Activated naive CD8-positive, alpha-beta T cell treated with anti-CD3 and anti-CD28 coated beads for 36 hours (primary cell): Measurements from ENCODE around the gene KIAA1671. TPM values are rescaled to one million over a fixed set of nuclear protein-coding genes. Genes with fewer than 3 reads are reported as not detected.
A peak's percentile ranks its signal among the peaks of the same experiment; 100 is the strongest.

Experiments used
- DNase-seq: peaks from one replicate; pipeline ENCODE4 v3.0.0; 2021
- H3K27ac Mint-ChIP-seq: one replicate; pipeline ENCODE4 v1.8.0; 2022; ENCODE audit warnings: mild to moderate bottlenecking, moderate library complexity, mixed read lengths
- H3K27me3 Mint-ChIP-seq: one replicate; pipeline ENCODE4 v1.8.0; 2022; ENCODE audit warnings: mild to moderate bottlenecking, mixed read lengths
- H3K36me3 Mint-ChIP-seq: one replicate; pipeline ENCODE4 v1.8.0; 2021; ENCODE audit warnings: mild to moderate bottlenecking, mixed read lengths
- H3K4me1 Mint-ChIP-seq: one replicate; pipeline ENCODE4 v1.8.0; 2021; ENCODE audit warnings: mixed read lengths
- H3K4me3 Mint-ChIP-seq: one replicate; pipeline ENCODE4 v1.8.0; 2022; ENCODE audit warnings: mild to moderate bottlenecking, moderate library complexity, mixed read lengths
- H3K9me3 Mint-ChIP-seq: one replicate; pipeline ENCODE4 v1.8.0; 2022; ENCODE audit warnings: mixed read lengths
- total RNA-seq, 2 experiments: library from RNA; stranded (reverse); gene quantifications; one replicate each; pipeline ENCODE4 v1.2.3, GENCODE V29; 2021

The KIAA1671 gene
- total RNA-seq, 2 experiments from 2014 or later, result 11.0 to 11.3 TPM

DNA sequence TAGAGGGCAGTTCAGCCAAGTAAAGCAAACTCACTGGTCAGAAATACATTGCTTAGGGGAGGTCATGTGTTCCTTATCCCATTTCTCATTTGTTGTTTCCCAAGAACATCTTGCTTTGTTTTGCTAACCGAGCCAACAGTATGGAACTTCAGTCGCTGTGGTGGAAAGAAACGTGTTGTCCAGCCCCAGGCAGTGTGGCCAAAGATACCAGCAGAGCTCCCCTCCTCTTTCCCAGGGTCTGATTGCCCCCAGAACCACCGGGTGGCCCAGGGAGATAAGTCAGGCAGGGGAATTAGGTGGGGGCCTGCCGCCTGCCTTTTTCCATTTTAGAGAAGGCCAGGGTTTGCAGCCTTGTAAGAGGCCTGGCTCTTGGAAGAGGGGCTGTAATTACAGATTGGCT is 148.4 kb downstream of the KIAA1671 start:
- H3K4me1 Mint-ChIP-seq, result no peaks in the 10 kb centered on the region
- no peak for DNase-seq
- no peaks in the 10 kb centered on the region for H3K27me3 Mint-ChIP-seq
- H3K36me3 Mint-ChIP-seq, result peaks cover 1% of the 10 kb centered on the region
- H3K27ac Mint-ChIP-seq, result no peak overlapping the region
- no peaks in the 10 kb centered on the region for H3K9me3 Mint-ChIP-seq
- H3K4me3 Mint-ChIP-seq, result no peak overlapping the region

DNA sequence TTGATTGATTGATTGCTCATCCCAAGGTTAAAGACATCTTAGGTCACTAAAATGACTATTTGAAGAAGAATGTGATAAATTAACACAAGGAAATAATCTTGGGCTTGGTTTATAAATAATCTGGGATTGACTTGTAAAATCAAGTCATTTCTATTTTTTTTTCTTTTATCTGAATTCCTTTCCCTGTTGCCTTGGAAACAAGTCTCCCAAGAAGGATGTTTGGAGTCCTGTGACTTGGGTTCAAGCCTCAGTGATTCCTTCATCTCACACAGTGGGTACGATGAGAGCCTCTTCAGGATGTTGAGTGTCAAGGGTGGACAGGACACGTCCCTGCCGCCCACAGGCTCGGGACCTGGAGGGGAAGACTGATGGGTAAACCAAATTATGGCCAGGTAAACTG is 149.0 kb downstream of the KIAA1671 start:
- no peak overlapping the region for H3K27ac Mint-ChIP-seq
- DNase-seq, result no peak
- H3K4me3 Mint-ChIP-seq, result no peak overlapping the region
- no peaks in the 10 kb centered on the region for H3K9me3 Mint-ChIP-seq
- no peaks in the 10 kb centered on the region for H3K27me3 Mint-ChIP-seq
- H3K36me3 Mint-ChIP-seq, result peaks cover 1% of the 10 kb centered on the region
- H3K4me1 Mint-ChIP-seq, result no peaks in the 10 kb centered on the region

DNA sequence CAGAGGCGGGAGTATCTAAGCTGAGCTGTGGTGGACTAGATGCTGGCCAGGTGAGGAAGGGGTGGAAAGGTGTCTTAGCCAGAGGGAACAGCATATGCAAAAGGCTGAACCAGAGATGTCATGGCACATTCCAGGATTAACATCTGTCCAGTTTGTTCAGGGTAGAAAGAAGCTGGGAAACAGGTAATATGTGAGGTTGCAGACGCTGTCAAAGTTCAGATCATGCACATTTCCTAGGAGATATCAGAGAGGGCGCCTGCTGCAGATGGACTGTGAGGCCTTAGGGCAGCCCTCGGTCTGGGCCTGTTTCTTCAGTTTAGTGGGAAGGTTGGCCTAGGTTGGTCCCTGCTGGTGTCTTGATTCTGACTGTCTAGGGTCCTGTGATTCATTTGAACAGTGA is 149.5 kb downstream of the KIAA1671 start:
- DNase-seq, result no peak
- Mint-ChIP-seq H3K36me3 (peaks cover 1% of the 10 kb centered on the region), H3K27ac (no peak overlapping the region), H3K4me3 (no peak overlapping the region), H3K27me3 (no peaks in the 10 kb centered on the region), H3K9me3 (no peaks in the 10 kb centered on the region), H3K4me1 (no peaks in the 10 kb centered on the region)

DNA sequence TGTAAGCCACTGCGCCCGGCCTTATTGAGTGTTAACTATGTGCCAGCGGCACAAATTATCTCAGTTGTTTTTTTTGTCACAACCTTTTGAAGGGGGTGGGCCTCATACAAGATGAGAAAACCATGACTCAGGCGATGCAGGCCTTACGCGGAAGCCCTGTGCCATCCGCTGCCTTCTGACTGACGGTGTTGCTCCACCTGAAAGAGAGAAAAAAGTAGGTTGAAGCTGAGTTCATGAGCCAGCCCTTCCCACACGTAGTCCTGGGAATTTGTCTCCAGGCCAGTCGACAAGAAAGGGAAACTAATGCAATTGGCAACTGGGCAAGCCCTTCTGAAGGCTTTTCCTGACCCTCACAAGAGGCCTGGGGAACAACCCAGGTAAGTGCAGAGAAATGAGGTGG is 150.2 kb downstream of the KIAA1671 start:
- H3K27ac Mint-ChIP-seq, result no peak overlapping the region
- no peaks in the 10 kb centered on the region for H3K27me3 Mint-ChIP-seq
- no peaks in the 10 kb centered on the region for H3K9me3 Mint-ChIP-seq
- no peak overlapping the region for H3K4me3 Mint-ChIP-seq
- H3K36me3 Mint-ChIP-seq, result peaks cover 1% of the 10 kb centered on the region
- H3K4me1 Mint-ChIP-seq, result no peaks in the 10 kb centered on the region
- no peak for DNase-seq

DNA sequence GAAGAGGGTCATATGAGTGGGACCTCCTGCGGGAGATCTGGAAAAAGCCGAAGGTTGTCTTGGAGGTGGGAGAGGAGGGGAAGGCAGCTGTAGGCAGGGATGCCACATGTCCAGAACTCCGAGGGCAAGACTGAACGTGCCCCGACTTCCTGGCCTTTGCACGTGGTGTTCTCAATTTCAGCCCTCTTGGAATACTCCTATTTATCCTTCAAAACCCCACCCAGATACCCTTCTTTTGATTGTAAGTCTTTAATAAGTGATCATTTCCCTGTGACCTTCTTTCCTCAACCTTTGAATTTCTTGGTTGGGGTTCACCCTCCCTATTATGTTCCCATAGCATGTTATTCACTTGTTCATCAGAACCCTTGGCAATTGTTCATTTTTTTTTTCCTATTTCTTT is 151.9 kb downstream of the KIAA1671 start:
- H3K4me3 Mint-ChIP-seq, result no peak overlapping the region

DNA sequence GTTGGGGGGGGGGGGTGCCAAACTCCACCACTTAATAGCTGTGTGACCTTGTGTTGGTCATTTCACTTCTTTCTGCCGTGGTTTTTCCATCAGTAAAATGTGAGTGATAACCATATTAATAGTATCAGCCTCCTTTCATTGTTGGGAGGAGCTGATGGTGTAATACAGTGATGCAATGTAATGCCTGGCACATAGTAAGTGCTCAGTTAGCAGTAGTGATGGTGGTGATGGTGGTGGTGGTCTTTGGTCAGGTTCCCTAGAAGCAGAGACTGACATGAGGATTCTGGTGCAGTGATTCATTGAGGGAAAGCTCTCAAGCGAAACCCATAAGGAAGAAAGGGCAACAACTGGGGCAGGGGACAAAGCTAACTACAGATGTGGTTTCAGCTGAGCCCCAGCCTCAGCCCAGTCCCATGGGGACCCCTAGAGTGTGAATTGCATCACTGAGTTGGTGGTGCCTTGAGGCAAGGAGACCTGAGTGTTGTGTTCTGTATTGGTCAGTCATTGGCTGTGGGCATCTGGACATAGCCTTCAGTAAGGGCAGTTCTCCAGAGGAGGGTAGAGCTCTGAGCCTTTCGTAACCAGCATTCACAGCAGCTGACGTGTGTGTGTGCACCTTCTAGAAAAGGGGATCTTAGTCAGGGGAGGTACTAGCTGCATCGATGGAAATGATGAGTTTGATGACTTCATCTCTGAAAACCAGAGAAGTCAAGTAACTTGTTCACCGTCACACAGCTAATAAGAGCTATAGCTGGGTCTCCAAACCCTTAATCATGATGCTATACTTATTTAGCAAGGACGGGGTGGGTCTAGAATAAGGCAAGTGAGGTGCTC is 153.5 kb downstream of the KIAA1671 start:
- H3K4me3 Mint-ChIP-seq, result no peak overlapping the region
- H3K27me3 Mint-ChIP-seq, result no peaks in the 10 kb centered on the region
- no peak for DNase-seq
- no peak overlapping the region for H3K27ac Mint-ChIP-seq
- peaks cover 3% of the 10 kb centered on the region for H3K4me1 Mint-ChIP-seq
- no peaks in the 10 kb centered on the region for H3K9me3 Mint-ChIP-seq
- peaks cover 1% of the 10 kb centered on the region for H3K36me3 Mint-ChIP-seq

More for the DNA sequence above, 151.9 kb downstream of the KIAA1671 start:
- Mint-ChIP-seq H3K36me3 (peaks cover 1% of the 10 kb centered on the region), H3K9me3 (no peaks in the 10 kb centered on the region), H3K4me1 (no peaks in the 10 kb centered on the region), H3K27ac (no peak overlapping the region), H3K27me3 (no peaks in the 10 kb centered on the region)
- DNase-seq, result no peak

DNA sequence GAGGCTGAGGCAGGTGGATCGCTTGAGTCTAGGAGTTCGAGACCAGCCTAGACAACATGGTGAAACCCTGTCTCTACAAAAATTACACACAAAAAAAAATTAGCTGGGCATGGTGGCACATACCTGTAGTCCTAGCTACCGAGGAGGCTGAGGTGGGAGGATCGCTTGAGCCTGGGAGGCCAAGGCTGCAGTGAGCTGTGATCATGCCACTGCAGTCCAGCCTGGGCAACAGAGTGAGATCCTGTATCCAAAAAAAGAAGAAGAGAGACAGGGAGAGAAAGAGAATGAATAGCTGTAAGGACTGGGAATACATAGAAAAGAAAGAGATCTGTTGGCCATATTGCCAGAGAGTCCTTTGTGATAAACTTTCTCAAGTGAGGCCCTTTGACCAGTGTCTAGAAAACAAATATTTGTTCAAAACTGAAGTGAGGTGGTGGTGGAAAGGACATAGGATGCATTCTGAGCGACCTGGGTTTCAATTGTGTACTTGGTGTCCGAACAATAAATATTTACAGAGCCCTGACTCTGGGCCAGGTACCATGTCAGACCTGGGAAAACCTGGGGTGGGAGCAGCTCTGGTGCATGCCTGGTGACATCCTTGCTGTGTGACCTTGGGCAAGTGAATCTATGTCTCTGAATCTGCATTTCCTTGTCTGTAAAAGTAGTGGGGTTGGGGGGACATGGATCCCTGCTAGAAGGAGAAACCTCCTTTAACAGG is 157.5 kb downstream of the KIAA1671 start:
- Mint-ChIP-seq H3K4me1 (peaks cover 16% of the 10 kb centered on the region), H3K36me3 (no peaks in the 10 kb centered on the region), H3K9me3 (no peaks in the 10 kb centered on the region), H3K27me3 (no peaks in the 10 kb centered on the region), H3K4me3 (peak overlapping the region; percentile 75), H3K27ac (no peak overlapping the region)
- no peak for DNase-seq

DNA sequence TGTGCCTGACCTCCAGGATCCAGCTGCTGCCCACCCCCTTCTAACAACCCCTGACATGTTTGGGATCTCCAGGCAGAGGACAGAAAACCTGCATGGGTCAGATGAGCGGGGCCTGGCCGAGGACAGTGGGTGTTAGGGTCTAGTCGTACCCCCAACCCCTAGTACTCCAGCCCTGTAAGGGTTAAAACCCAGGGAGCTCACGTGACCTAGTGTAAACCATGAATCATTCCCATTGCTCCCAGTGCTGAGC is 158.0 kb downstream of the KIAA1671 start:
- DNase-seq, result no peak
- no peaks in the 10 kb centered on the region for H3K36me3 Mint-ChIP-seq
- H3K27ac Mint-ChIP-seq, result peak overlapping the region; percentile 55
- no peaks in the 10 kb centered on the region for H3K9me3 Mint-ChIP-seq
- H3K27me3 Mint-ChIP-seq, result no peaks in the 10 kb centered on the region
- H3K4me1 Mint-ChIP-seq, result peaks cover 16% of the 10 kb centered on the region
- peak overlapping the region; percentile 75 for H3K4me3 Mint-ChIP-seq

DNA sequence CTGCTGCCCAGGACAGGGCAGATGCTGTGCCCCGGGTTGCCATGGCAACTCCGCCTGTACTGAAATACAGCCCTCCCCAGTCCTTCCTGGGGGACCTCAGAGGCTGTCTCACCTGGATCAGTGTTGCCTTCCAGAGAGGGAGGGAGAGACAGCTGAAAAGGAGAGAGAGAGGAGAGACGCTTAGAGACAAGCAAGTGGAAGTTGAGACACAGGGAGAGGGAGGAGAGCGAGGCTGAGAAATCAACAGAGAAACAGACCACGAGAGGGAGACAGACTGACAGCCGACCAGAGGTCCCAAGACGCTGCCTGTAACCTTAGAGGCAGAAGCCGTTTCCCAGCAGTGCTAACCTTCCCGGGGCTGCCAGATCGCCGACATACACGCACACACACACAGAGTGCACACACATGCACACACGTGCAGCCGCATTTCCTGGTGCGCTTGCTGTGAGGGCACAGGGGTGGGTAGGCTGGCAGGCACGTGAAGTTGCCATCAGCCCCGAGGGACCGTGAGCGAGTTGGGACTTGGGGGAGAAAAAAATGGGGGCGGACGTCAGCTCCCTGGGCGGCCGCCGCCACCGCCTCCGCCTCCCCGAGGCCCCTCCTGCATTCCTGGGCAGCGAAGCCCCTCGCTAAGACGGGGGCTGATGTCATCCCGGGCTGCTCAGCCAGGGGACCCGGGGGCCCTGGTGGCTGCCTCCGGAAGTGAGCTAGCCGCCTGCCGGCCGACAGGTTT is 158.5 kb downstream of the KIAA1671 start:
- H3K27ac Mint-ChIP-seq, result peak overlapping the region; percentile 55
- no peaks in the 10 kb centered on the region for H3K27me3 Mint-ChIP-seq
- H3K4me3 Mint-ChIP-seq, result peak overlapping the region; percentile 75
- no peaks in the 10 kb centered on the region for H3K36me3 Mint-ChIP-seq
- DNase-seq, result peak; percentile 56
- H3K9me3 Mint-ChIP-seq, result no peaks in the 10 kb centered on the region
- H3K4me1 Mint-ChIP-seq, result peaks cover 16% of the 10 kb centered on the region

DNA sequence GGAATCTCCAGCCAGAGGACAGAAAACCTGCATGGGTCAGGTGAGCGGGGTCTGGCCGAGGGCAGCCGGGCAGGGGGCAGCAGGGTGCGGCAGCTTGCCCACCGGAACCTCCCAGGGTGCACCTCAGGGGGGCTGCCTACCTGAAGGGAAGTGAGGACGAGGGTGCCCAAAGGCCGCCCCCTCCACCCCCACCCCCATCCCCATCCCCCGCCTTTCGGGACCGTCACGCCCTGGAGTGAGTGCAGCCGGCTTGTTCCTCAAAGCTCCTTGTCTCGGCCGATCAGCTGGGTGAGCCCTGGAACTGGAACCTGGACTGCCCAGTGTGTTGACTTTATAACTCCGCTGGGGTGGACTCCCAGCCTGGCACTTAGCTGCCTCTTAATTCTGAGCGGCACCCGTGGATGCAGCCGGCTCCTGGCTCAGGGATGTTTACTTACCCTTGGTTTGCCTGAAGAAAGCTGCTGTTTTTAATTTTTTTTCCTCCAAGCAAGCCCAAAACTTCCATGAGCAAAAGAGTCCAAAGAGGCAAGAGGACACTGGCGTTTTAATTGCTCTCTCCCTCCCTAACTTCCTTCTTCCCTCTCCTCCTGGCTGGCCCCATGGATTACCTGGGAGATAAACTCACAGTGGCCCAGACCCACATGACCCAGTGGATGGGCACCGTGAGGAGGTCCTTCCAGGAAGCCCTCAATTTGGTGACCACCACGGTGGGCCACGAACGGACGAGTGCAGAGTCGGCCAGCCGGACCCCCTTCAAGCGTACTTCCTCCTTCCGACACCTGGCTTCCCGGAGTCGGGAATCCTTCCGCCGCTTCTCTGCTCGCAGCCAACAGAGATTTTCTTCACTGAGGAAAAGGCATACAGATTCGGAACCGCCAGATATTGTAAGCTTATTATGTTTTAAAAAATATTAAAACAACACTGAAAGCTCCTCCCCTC is 159.3 kb downstream of the KIAA1671 start:
- peak overlapping the region; percentile 77 for H3K4me3 Mint-ChIP-seq
- peak; percentile 4 for DNase-seq
- H3K27me3 Mint-ChIP-seq, result no peaks in the 10 kb centered on the region
- H3K27ac Mint-ChIP-seq, result peak overlapping the region; percentile 56
- H3K9me3 Mint-ChIP-seq, result no peaks in the 10 kb centered on the region
- H3K4me1 Mint-ChIP-seq, result peaks cover 16% of the 10 kb centered on the region
- no peaks in the 10 kb centered on the region for H3K36me3 Mint-ChIP-seq

DNA sequence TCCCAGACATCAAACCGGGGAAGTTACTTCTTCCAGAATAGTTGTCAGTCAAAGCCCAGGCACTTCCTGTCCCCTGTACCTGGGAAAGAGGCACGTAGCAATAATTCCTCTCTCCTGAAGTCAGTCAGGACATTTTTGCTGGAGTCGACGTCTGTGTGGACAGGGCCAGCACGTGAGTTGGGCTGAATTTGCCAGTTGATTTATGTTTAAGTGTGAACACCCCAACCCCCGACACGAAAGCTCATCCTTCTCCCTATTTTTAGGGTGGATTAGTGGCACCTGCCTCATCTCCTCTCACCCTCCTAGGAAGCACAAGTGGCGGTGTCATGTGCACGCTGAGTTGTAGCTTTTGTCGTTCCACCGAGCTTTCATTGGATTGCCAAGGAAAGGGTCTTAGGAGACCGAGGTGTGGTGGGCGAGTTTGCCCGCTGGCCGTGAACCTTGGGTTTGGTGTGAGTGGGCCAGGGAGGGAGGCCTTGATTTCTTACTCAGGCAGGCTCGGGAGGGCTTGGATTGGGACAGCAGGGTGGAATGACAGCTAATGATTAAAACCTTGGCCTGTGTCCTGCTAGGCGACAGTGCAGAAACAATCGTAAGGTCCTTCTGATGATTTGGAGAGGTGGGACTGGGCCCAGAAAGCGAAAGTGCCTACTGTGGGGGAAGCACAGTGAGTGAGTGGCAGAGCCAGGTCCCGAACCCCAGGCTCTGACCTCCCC is 160.2 kb downstream of the KIAA1671 start:
- H3K9me3 Mint-ChIP-seq, result no peaks in the 10 kb centered on the region
- peaks cover 2% of the 10 kb centered on the region for H3K36me3 Mint-ChIP-seq
- DNase-seq, result no peak
- H3K4me1 Mint-ChIP-seq, result peaks cover 16% of the 10 kb centered on the region
- no peaks in the 10 kb centered on the region for H3K27me3 Mint-ChIP-seq
- peak overlapping the region; percentile 77 for H3K4me3 Mint-ChIP-seq
- H3K27ac Mint-ChIP-seq, result no peak overlapping the region

DNA sequence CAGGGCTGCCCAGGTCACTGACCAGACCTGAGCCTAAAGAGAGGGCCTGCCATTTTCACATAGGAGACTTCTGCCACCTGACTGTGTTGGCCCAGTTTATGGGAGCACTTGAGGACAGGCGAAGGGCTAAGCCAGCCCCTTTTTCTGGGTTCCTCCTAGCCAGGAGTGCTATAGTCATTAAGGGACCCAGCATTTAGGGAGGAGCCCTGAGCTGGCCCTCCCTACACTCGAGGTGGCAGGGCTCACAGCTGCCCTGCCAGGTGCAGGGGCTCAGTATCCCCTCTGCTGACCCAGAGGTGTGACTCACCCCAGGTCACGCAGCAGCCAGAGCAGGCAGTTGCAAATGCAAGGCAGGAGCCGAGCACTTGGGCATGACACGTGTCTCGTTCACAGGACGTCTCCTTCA is 160.8 kb downstream of the KIAA1671 start:
- no peak for DNase-seq
- H3K27ac Mint-ChIP-seq, result no peak overlapping the region
- peaks cover 7% of the 10 kb centered on the region for H3K36me3 Mint-ChIP-seq
- H3K4me1 Mint-ChIP-seq, result peaks cover 16% of the 10 kb centered on the region
- no peaks in the 10 kb centered on the region for H3K27me3 Mint-ChIP-seq
- H3K9me3 Mint-ChIP-seq, result no peaks in the 10 kb centered on the region
- H3K4me3 Mint-ChIP-seq, result no peak overlapping the region

DNA sequence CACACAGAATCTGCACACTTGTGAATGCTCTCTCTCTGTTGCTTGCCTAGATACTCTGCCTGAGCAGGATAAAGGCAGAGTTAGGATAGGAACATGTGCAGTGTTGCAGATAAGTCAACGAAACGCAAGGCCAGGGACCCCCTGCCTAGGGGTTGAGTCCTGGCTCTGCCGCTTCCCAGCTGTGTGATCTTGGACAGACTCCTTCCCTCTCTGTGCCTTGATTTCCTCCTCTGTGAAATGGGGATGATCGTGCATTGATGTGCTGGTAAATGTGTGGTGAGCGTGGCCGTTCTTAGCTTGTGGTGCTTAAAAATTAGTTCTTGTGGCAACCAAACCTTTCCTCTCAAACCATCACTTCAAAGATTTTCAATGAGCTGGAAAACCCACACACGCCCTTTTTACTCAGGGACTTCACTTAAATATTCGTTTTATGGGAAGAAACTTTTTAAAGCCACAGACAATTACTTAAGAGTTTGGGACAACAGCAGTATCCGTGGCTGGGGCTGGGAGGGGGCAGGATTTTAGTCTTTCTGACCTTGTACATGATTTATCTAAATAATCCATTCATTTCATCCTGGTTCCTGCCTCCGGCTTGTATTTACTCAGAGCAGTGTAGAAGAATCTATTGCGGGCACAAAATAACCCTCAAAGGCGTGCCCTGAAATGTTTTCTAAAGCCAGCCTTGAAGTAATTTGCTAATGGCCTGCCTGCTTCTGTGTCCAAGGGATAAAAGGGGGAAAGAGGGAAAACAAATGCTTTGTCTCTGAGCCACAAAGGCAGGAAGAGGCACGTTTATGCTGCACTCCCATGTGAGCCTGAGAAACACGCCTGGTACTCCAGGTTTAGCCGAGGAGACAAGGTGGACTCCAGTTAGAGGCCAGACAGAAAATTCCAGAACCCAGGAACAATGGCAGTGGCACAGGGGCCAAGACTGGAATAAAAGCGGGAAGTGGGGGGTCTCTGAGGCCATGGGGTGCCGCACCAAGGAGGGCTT is 162.2 kb downstream of the KIAA1671 start:
- no peak overlapping the region for H3K27ac Mint-ChIP-seq
- H3K4me1 Mint-ChIP-seq, result peaks cover 16% of the 10 kb centered on the region
- no peaks in the 10 kb centered on the region for H3K9me3 Mint-ChIP-seq
- no peak for DNase-seq
- peaks cover 7% of the 10 kb centered on the region for H3K36me3 Mint-ChIP-seq
- no peak overlapping the region for H3K4me3 Mint-ChIP-seq
- no peaks in the 10 kb centered on the region for H3K27me3 Mint-ChIP-seq
